GM12874 (cell line): ENCODE results near the gene FAHD1.

Experiments
- CTCF ChIP-seq: IDR thresholded peaks from 2 replicates; pipeline ENCODE4 v1.5.1; 2011; ENCODE audit warnings: low read depth, mild to moderate bottlenecking, control low read depth, low read length, moderate library complexity; ENCODE audit not compliant: insufficient read depth

The FAHD1 gene

GRCh38 chr16:1846416-1846815 lies 19.4 kb downstream of the FAHD1 start:
- no peak for TF ChIP-seq CTCF

GRCh38 chr16:1850981-1851380 lies 24.0 kb downstream of the FAHD1 start:
- TF ChIP-seq CTCF = no peak

- TF ChIP-seq CTCF = no peak
These were observed 24.8 kb downstream of the FAHD1 start for GRCh38 chr16:1851793-1852192.

- no peak for TF ChIP-seq CTCF
These were observed 30.6 kb downstream of the FAHD1 start for GRCh38 chr16:1857433-1858097.

- no peak for TF ChIP-seq CTCF
These were observed 31.3 kb downstream of the FAHD1 start for GRCh38 chr16:1858189-1858865.

GRCh38 chr16:1859650-1860049 lies 32.6 kb downstream of the FAHD1 start:
- no peak for TF ChIP-seq CTCF

- no peak for TF ChIP-seq CTCF
These were observed 34.7 kb downstream of the FAHD1 start for GRCh38 chr16:1861730-1862129.
